Retinal pigment epithelial cell (primary cell): ENCODE measurements around the gene PPT2.
"Not testable (repeated sequence)": the region's sequence is repeated elsewhere in the genome, so short reads cannot be mapped to it uniquely, and the experiment has no call there.

ENCODE experiments used
- DNase-seq: peaks from one replicate; pipeline ENCODE4 v3.0.0-alpha.2; 2010; ENCODE audit warnings: low read depth
- H3K4me3 ChIP-seq: 2 replicates; pipeline ENCODE4 v1.5.1; 2011; ENCODE audit warnings: mild to moderate bottlenecking, low read length, control low read depth, moderate library complexity
- TF ChIP-seq, protein P1 (sequence below): conservative IDR thresholded peaks from 2 replicates; pipeline ENCODE4 v1.5.1; 2011; ENCODE audit warnings: low read depth, low read length, control low read depth, inconsistent platforms

The PPT2 gene

DNA sequence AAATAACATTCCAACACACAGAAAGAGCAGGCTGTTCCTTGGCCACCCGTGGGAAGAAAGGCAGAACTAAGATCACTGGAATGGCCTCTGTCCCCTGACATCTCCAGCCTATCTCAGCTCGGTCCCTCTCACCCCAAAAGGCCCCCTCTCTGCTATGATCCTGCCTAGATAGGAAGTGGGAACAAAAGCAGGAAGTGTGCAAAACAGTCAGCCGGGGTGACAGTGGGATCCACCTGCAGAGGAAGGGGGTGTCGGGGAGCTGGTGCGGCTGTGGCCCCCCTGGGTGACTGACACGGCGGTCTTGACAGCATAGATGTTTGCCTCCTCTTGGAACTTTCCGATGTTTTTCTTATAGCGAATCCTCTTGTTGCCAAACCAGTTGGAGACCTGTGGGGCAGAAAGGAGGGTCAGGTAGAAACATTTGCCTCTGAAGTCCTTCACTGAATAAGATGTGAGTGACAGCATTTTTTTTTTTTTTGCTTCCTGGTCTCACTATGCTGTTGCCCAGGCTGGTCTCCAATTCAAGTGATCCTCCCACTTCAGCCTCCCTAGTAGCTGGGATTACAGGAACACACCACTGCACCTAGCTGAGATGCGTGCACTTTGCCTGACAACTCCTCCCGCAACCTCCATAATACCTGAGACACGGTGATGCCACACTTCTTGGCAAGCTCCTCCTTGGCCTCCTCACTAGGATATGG is 33.2 kb downstream of the PPT2 start:
- TF ChIP-seq, protein P1, sequence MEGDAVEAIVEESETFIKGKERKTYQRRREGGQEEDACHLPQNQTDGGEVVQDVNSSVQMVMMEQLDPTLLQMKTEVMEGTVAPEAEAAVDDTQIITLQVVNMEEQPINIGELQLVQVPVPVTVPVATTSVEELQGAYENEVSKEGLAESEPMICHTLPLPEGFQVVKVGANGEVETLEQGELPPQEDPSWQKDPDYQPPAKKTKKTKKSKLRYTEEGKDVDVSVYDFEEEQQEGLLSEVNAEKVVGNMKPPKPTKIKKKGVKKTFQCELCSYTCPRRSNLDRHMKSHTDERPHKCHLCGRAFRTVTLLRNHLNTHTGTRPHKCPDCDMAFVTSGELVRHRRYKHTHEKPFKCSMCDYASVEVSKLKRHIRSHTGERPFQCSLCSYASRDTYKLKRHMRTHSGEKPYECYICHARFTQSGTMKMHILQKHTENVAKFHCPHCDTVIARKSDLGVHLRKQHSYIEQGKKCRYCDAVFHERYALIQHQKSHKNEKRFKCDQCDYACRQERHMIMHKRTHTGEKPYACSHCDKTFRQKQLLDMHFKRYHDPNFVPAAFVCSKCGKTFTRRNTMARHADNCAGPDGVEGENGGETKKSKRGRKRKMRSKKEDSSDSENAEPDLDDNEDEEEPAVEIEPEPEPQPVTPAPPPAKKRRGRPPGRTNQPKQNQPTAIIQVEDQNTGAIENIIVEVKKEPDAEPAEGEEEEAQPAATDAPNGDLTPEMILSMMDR: no peak
- no peak for DNase-seq
- H3K4me3 ChIP-seq: no peak overlapping the region

DNA sequence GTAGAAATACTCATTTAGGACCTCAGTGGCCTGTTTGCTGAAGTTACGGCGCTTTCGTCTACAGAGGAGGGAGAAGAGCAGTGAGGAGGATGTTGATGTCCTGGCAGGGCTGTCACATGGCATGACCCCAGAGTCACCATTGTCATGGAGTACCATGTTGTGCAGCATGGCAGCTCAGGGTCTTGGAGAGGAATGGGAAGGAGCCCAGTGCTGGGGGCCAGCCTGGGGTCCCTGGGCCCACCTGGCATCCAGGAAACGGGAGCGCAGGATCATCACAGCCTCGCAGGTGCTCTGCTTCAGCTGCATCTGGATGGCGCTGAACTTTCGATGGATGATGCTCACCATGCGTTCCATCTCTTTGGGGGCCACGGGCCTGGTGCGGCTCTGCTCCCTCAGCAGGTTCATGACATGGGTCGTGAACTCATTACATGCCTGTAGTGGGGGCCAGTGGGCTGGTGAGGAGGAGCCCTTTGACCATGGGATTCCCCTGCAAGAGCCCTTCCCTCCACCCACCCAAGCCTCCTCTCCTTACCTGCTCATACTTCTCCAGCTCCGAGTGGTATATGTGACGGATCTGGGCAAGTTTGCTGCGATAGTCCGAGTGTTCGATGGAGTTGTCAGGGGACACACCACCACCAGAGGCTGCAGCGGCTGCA is 33.9 kb downstream of the PPT2 start:
- not testable (repeated sequence) for H3K4me3 ChIP-seq, DNase-seq

- TF ChIP-seq, protein P1: no peak
- no peak for DNase-seq
- H3K4me3 ChIP-seq: peak overlapping the region; percentile 68
Measured at GRCh38 chr6:32188381-32189068, 34.6 kb downstream of the PPT2 start.

GRCh38 chr6:32189069-32189741 is 35.3 kb downstream of the PPT2 start:
- TF ChIP-seq, protein P1: no peak
- peak overlapping the region; percentile 68 for H3K4me3 ChIP-seq
- DNase-seq: no peak

DNA sequence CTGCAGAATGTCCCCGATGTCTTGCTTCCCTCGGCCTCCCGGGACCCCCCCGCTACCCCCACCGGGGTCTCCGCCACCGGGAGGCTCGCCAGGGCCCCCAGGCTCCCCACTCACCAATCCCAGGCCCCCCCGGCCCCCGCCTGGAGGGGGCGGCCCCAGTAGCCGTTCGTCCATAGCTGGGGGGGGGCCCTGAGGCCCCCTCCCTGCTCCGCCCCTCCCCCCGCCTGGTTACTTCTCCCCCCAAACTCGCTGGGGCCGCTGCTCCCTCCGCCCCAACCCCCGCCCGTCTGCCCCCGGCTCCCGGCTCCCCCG is 35.8 kb downstream of the PPT2 start:
- DNase-seq: no peak
- peak overlapping the region; percentile 68 for H3K4me3 ChIP-seq
- TF ChIP-seq, protein P1: no peak

GRCh38 chr6:32190054-32190851 is 36.3 kb downstream of the PPT2 start, which contains the start of gene PBX2:
TSS of gene PBX2 (minus strand) at chr6:32190202. CDS start at chr6:32189915, 287 bp downstream.
- peak within 1 kb of the TSS; percentile 68 for H3K4me3 ChIP-seq

More at GRCh38 chr6:32190054-32190851, 36.3 kb downstream of the PPT2 start, which contains the start of gene PBX2:
- TF ChIP-seq, protein P1: no peak
- peak; percentile 59 for DNase-seq
